OCI-LY1 (cell line): Measurements from ENCODE around the gene PDZK1IP1.

Experiments
- H2AFZ ChIP-seq: fragments of 200-600 bp; sonication (generic), shearing (Covaris generic); 2 replicates; pipeline ENCODE4 v1.6.0; 2014; ENCODE audit warnings: antibody characterized with exemption, mild to moderate bottlenecking, low read length
- H3F3A ChIP-seq: fragments of 200-600 bp; sonication (generic), shearing (Covaris generic); 2 replicates; pipeline ENCODE4 v1.6.0; 2014; ENCODE audit warnings: mild to moderate bottlenecking, antibody characterized with exemption, low read length, moderate library complexity; ENCODE audit not compliant: insufficient read depth
- H3K27ac ChIP-seq: fragments of 200-600 bp; sonication (generic); 2 replicates; pipeline ENCODE4 v1.5.1; 2014; ENCODE audit warnings: low read length, mixed run types, mild to moderate bottlenecking, low read depth; ENCODE audit not compliant: poor library complexity, severe bottlenecking
- H3K27me3 ChIP-seq: fragments of 200-600 bp; sonication (generic); 2 replicates; pipeline ENCODE4 v1.6.0; 2014; ENCODE audit warnings: antibody characterized with exemption, mild to moderate bottlenecking, low read length, moderate library complexity; ENCODE audit not compliant: insufficient read depth
- H3K36me3 ChIP-seq: fragments of 200-600 bp; sonication (generic); 2 replicates; pipeline ENCODE4 v1.6.1; 2014; ENCODE audit warnings: mild to moderate bottlenecking, antibody characterized with exemption, low read length, moderate library complexity, mixed read lengths; ENCODE audit not compliant: insufficient read depth
- H3K4me1 ChIP-seq: fragments of 200-600 bp; sonication (generic); 2 replicates; pipeline ENCODE4 v1.5.1; 2014; ENCODE audit warnings: mild to moderate bottlenecking, low read length, moderate library complexity; ENCODE audit not compliant: insufficient read depth, severe bottlenecking
- H3K4me2 ChIP-seq: fragments of 200-600 bp; sonication (generic), shearing (Covaris generic); 2 replicates; pipeline ENCODE4 v1.6.1; 2014; ENCODE audit warnings: low read length
- H3K4me3 ChIP-seq: fragments of 200-600 bp; sonication (generic); 2 replicates; pipeline ENCODE4 v1.5.1; 2014; ENCODE audit warnings: low read length, low read depth, mild to moderate bottlenecking, mixed read lengths; ENCODE audit not compliant: poor library complexity, severe bottlenecking
- H3K79me2 ChIP-seq: fragments of 200-600 bp; shearing (Covaris generic); 2 replicates; pipeline ENCODE4 v1.6.1; 2016; ENCODE audit warnings: mixed run types, low read length, mixed read lengths; ENCODE audit not compliant: insufficient read depth
- H3K9ac ChIP-seq: fragments of 200-600 bp; sonication (generic), shearing (Covaris generic); 2 replicates; pipeline ENCODE4 v1.6.1; 2014; ENCODE audit warnings: mild to moderate bottlenecking, low read length, mixed read lengths
- H3K9me2 ChIP-seq: fragments of 200-600 bp; sonication (generic), shearing (Covaris generic); 2 replicates; pipeline ENCODE4 v1.6.1; 2014; ENCODE audit warnings: low read depth, mild to moderate bottlenecking, low read length, mixed read lengths
- H3K9me3 ChIP-seq: fragments of 200-600 bp; shearing (Covaris generic); 2 replicates; pipeline ENCODE4 v1.6.1; 2014; ENCODE audit warnings: low read length, mixed read lengths
- H4K20me1 ChIP-seq: fragments of 200-600 bp; sonication (generic), shearing (Covaris generic); 2 replicates; pipeline ENCODE4 v1.6.0; 2016; ENCODE audit warnings: mild to moderate bottlenecking, low read length; ENCODE audit not compliant: insufficient read depth
- CTCF ChIP-seq: fragments of 200-600 bp; sonication (generic), shearing (Covaris generic); IDR thresholded peaks from 2 replicates; pipeline ENCODE4 v1.5.1; 2017; ENCODE audit warnings: mild to moderate bottlenecking, antibody characterized with exemption, low read length, moderate library complexity, mixed read lengths
- EZH2 ChIP-seq: fragments of 200-600 bp; sonication (generic), shearing (Covaris generic); IDR thresholded peaks from 2 replicates; pipeline ENCODE4 v1.8.0; 2017; ENCODE audit warnings: borderline replicate concordance, mixed run types, mild to moderate bottlenecking, antibody characterized with exemption, low read length, moderate library complexity, mixed read lengths

Gene PDZK1IP1

GRCh38 chr1:47223921-47224675 is 34.3 kb upstream of the PDZK1IP1 start:
- TF ChIP-seq CTCF (no peak), EZH2 (no peak)
- no peak overlapping the region for H3K4me2 ChIP-seq
- H4K20me1 ChIP-seq: no peaks in the 10 kb centered on the region
- H3K27me3 ChIP-seq: no peaks in the 10 kb centered on the region; the same call in 1 of the 2 replicates
- no peaks in the 10 kb centered on the region for H3K36me3 ChIP-seq
- H3K4me1 ChIP-seq: no peaks in the 10 kb centered on the region
- no peaks in the 10 kb centered on the region for H3K79me2 ChIP-seq
- no peaks in the 10 kb centered on the region for H3K9me3 ChIP-seq
- no peak overlapping the region for H3K27ac ChIP-seq
- H3K9ac ChIP-seq: no peak overlapping the region
- H3K4me3 ChIP-seq: no peak overlapping the region
- no peaks in the 10 kb centered on the region for H3F3A ChIP-seq
- H2AFZ ChIP-seq: no peak overlapping the region
- no peaks in the 10 kb centered on the region for H3K9me2 ChIP-seq

DNA sequence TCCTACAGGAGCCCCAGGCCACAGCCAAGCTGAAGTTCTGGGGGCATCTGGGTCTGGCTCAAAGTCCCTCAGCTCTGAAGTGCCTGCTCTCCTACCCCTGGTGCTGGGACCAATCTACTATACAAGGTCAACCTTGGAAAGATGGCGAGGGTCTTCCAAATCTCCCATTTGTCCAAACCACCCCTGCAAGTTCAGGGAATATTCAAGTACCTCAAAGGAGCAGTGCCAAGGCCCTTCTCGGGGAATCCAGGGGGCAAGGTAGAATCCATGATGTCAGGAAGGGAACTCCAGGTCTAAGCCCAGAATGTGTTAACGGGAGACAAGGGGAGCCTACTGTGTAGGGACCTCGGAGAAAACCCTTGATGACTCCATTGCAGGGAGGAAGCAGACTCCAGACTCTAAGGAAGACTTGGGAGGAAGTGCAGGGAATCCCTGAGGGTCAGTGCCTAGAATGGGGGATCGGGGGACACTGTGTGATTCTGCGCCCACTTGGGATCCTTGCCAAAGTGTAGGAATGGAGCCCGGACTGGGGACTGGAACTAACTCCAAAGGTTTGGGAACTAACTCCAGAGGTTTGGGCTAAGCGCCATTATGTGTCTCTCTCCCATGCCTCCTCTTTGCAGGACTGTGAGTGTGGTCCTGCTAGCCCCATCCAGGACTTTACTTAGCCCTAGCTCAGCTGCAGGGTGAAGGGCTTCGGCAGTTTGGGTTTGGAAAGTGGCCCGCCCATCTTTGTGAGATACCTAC is 33.5 kb upstream of the PDZK1IP1 start:
- H4K20me1 ChIP-seq: no peaks in the 10 kb centered on the region
- no peaks in the 10 kb centered on the region for H3K9me2 ChIP-seq
- H3K4me2 ChIP-seq: no peak overlapping the region
- no peaks in the 10 kb centered on the region for H3K27me3 ChIP-seq
- no peak overlapping the region for H3K9ac ChIP-seq
- H3K9me3 ChIP-seq: no peaks in the 10 kb centered on the region
- H3K4me1 ChIP-seq: no peaks in the 10 kb centered on the region
- no peaks in the 10 kb centered on the region for H3K79me2 ChIP-seq
- H3K36me3 ChIP-seq: no peaks in the 10 kb centered on the region
- no peaks in the 10 kb centered on the region for H3F3A ChIP-seq
- H3K27ac ChIP-seq: no peak overlapping the region
- H3K4me3 ChIP-seq: no peak overlapping the region
- no peak overlapping the region for H2AFZ ChIP-seq
- no peak for TF ChIP-seq EZH2
- TF ChIP-seq CTCF: no peak

- no peaks in the 10 kb centered on the region for H3K9me2 ChIP-seq
- no peaks in the 10 kb centered on the region for H3K4me1 ChIP-seq
- H3K9ac ChIP-seq: no peak overlapping the region
- no peak overlapping the region for H3K4me3 ChIP-seq
- H3K79me2 ChIP-seq: no peaks in the 10 kb centered on the region
- TF ChIP-seq CTCF (no peak), EZH2 (no peak)
- H3K27me3 ChIP-seq: no peaks in the 10 kb centered on the region
- no peaks in the 10 kb centered on the region for H3K36me3 ChIP-seq
- no peaks in the 10 kb centered on the region for H3K9me3 ChIP-seq
- H3K4me2 ChIP-seq: no peak overlapping the region
- no peak overlapping the region for H3K27ac ChIP-seq
- H3F3A ChIP-seq: no peaks in the 10 kb centered on the region
- no peak overlapping the region for H2AFZ ChIP-seq
- H4K20me1 ChIP-seq: no peaks in the 10 kb centered on the region
These were observed 32.6 kb upstream of the PDZK1IP1 start for GRCh38 chr1:47222476-47222875.
